Activated T-cell treated with anti-CD3 and anti-CD28 coated beads for 24 hours (primary cell): ENCODE measurements around the gene SLC2A11.
A peak's percentile ranks its signal among the peaks of the same experiment; 100 is the strongest.
"Not testable (repeated sequence)": the region's sequence is repeated elsewhere in the genome, so short reads cannot be mapped to it uniquely, and the experiment has no call there.

Experiments
- DNase-seq: peaks from one replicate; pipeline ENCODE4 v3.0.0-alpha.2; 2020; ENCODE audit warnings: low read depth

SLC2A11 gene

GRCh38 chr22:23908587-23909205 is 51.0 kb downstream of the SLC2A11 start:
- no peak for DNase-seq

- DNase-seq = no peak
These were observed 51.7 kb downstream of the SLC2A11 start for GRCh38 chr22:23909296-23909898.

GRCh38 chr22:23910496-23911190 is 53.0 kb downstream of the SLC2A11 start:
- DNase-seq = no peak

GRCh38 chr22:23911318-23911980 is 53.8 kb downstream of the SLC2A11 start:
- DNase-seq = no peak

- no peak for DNase-seq
These were observed 54.7 kb downstream of the SLC2A11 start for GRCh38 chr22:23912293-23912903.

GRCh38 chr22:23913306-23913660 is 55.6 kb downstream of the SLC2A11 start:
- DNase-seq = peak; percentile 21

GRCh38 chr22:23913661-23914353 is 56.1 kb downstream of the SLC2A11 start:
- peak; percentile 99 for DNase-seq

- DNase-seq = no peak
These were observed 57.6 kb downstream of the SLC2A11 start for GRCh38 chr22:23915290-23915689.

GRCh38 chr22:23920267-23920611 is 62.6 kb downstream of the SLC2A11 start:
- DNase-seq = not testable (repeated sequence)

GRCh38 chr22:23921586-23922201 is 64.0 kb downstream of the SLC2A11 start:
- DNase-seq = not testable (repeated sequence)

GRCh38 chr22:23922921-23923320 is 65.2 kb downstream of the SLC2A11 start:
- DNase-seq = no peak

GRCh38 chr22:23925020-23925606 is 67.4 kb downstream of the SLC2A11 start:
- DNase-seq = no peak

GRCh38 chr22:23926561-23926960 is 68.9 kb downstream of the SLC2A11 start:
- no peak for DNase-seq
